SK-N-SH treated with all-trans-retinoic acid at 6 μM for 48 hours (cell line): ENCODE results near the gene DPPA4.

Experiments used
- ATAC-seq: fragments of 200-7000 bp; cut with Tn5 transposase; 3 replicates; pipeline ENCODE4 v1.9.1; 2020; ENCODE audit warnings: mild to moderate bottlenecking, moderate library complexity
- ARNTL ChIP-seq: fragments of 450-650 bp; formaldehyde crosslinking; IDR thresholded peaks from 2 replicates; pipeline ENCODE4 v1.5.0; 2020; ENCODE audit warnings: low read depth, mild to moderate bottlenecking, moderate library complexity, borderline replicate concordance
- BACH2 ChIP-seq: fragments of 250-450 bp; sonication (Bioruptor Pico); IDR thresholded peaks from 2 replicates; pipeline ENCODE4 v1.9.0; 2021; ENCODE audit warnings: mild to moderate bottlenecking, borderline replicate concordance
- CREB5 ChIP-seq: fragments of 250-450 bp; sonication (Bioruptor Pico); IDR thresholded peaks from 2 replicates; pipeline ENCODE4 v1.5.1; 2020; ENCODE audit warnings: low read depth, mild to moderate bottlenecking, moderate library complexity
- CSDC2 ChIP-seq: fragments of 250-450 bp; sonication (Bioruptor Pico); IDR thresholded peaks from 2 replicates; pipeline ENCODE4 v1.5.0; 2020; ENCODE audit warnings: mild to moderate bottlenecking, moderate library complexity
- CSRNP3 ChIP-seq: fragments of 250-450 bp; sonication (Bioruptor Pico); IDR thresholded peaks from 2 replicates; pipeline ENCODE4 v1.5.1; 2021; ENCODE audit warnings: mild to moderate bottlenecking, moderate library complexity
- ESRRG ChIP-seq: fragments of 250-450 bp; sonication (Bioruptor Pico); IDR thresholded peaks from 2 replicates; pipeline ENCODE4 v1.6.1; 2021; ENCODE audit warnings: mild to moderate bottlenecking
- GLIS3 ChIP-seq: fragments of 250-450 bp; sonication (Bioruptor Pico); IDR thresholded peaks from 2 replicates; pipeline ENCODE4 v1.5.0; 2020; ENCODE audit warnings: mild to moderate bottlenecking, moderate library complexity
- ISL1 ChIP-seq: fragments of 250-450 bp; sonication (Bioruptor Pico); IDR thresholded peaks from 2 replicates; pipeline ENCODE4 v2.1.2; 2022; ENCODE audit warnings: mild to moderate bottlenecking, moderate library complexity
- OSR1 ChIP-seq: fragments of 250-450 bp; sonication (Bioruptor Pico); IDR thresholded peaks from 2 replicates; pipeline ENCODE4 v1.8.0; 2022; ENCODE audit warnings: moderate library complexity, mild to moderate bottlenecking, inconsistent platforms
- PATZ1 ChIP-seq: fragments of 250-450 bp; sonication (Bioruptor Pico); IDR thresholded peaks from 2 replicates; pipeline ENCODE4 v1.8.0; 2020; ENCODE audit warnings: mild to moderate bottlenecking, moderate library complexity, borderline replicate concordance
- POU6F1 ChIP-seq: fragments of 250-450 bp; sonication (Bioruptor Pico); IDR thresholded peaks from 2 replicates; pipeline ENCODE4 v1.8.0; 2021; ENCODE audit warnings: low read depth, mild to moderate bottlenecking, moderate library complexity, borderline replicate concordance
- PPARA ChIP-seq: fragments of 250-450 bp; sonication (Bioruptor Pico); IDR thresholded peaks from 2 replicates; pipeline ENCODE4 v1.5.0; 2020; ENCODE audit warnings: mild to moderate bottlenecking, borderline replicate concordance
- RARB ChIP-seq: fragments of 250-450 bp; sonication (Bioruptor Pico); IDR thresholded peaks from 2 replicates; pipeline ENCODE4 v1.8.0; 2021; ENCODE audit warnings: mild to moderate bottlenecking, moderate library complexity
- SNAI2 ChIP-seq: fragments of 250-450 bp; sonication (Bioruptor Pico); IDR thresholded peaks from 2 replicates; pipeline ENCODE4 v1.5.0; 2020; ENCODE audit warnings: mild to moderate bottlenecking, moderate library complexity
- TCF4 ChIP-seq: fragments of 250-450 bp; sonication (Bioruptor Pico); IDR thresholded peaks from 2 replicates; pipeline ENCODE4 v1.8.0; 2021; ENCODE audit warnings: mild to moderate bottlenecking, moderate library complexity, borderline replicate concordance
- TOX ChIP-seq: fragments of 250-450 bp; sonication (Bioruptor Pico); IDR thresholded peaks from 2 replicates; pipeline ENCODE4 v1.8.0; 2021; ENCODE audit warnings: mild to moderate bottlenecking, moderate library complexity, borderline replicate concordance
- ZC3H10 ChIP-seq: fragments of 250-450 bp; sonication (Bioruptor Pico); IDR thresholded peaks from 2 replicates; pipeline ENCODE4 v1.5.1; 2021; ENCODE audit warnings: mild to moderate bottlenecking, moderate library complexity
- ZFP3 ChIP-seq: fragments of 250-450 bp; sonication (Bioruptor Pico); IDR thresholded peaks from 2 replicates; pipeline ENCODE4 v1.5.0; 2020; ENCODE audit warnings: mild to moderate bottlenecking, moderate library complexity
- ZFP30 ChIP-seq: fragments of 450-650 bp; formaldehyde crosslinking; IDR thresholded peaks from 2 replicates; pipeline ENCODE4 v1.5.0; 2022; ENCODE audit warnings: mild to moderate bottlenecking, moderate library complexity
- ZNF565 ChIP-seq: fragments of 450-650 bp; formaldehyde crosslinking; conservative IDR thresholded peaks from 2 replicates; pipeline ENCODE4 v1.5.0; 2020; ENCODE audit warnings: low read depth, mild to moderate bottlenecking, moderate library complexity
- ZNF70 ChIP-seq: fragments of 450-650 bp; formaldehyde crosslinking; IDR thresholded peaks from 2 replicates; pipeline ENCODE4 v1.5.0; 2020; ENCODE audit warnings: mild to moderate bottlenecking, moderate library complexity
- ZNF8 ChIP-seq: fragments of 450-650 bp; formaldehyde crosslinking; IDR thresholded peaks from 2 replicates; pipeline ENCODE4 v1.5.0; 2020; ENCODE audit warnings: mild to moderate bottlenecking, moderate library complexity

DPPA4 gene

GRCh38 chr3:109339197-109339596 lies 1.9 kb upstream of the DPPA4 start:
- TF ChIP-seq SNAI2 (CRISPR knock-in tag), result no peak
- no peak for ATAC-seq

- ATAC-seq, result no peak
- TF ChIP-seq PPARA, result no peak
- TF ChIP-seq ZC3H10, result no peak
- no peak for TF ChIP-seq BACH2 (CRISPR knock-in tag)
- TF ChIP-seq OSR1 (CRISPR knock-in tag), result no peak
Observed at GRCh38 chr3:109338322-109338721, 976 bp upstream of the DPPA4 start.

GRCh38 chr3:109336291-109336861 lies 970 bp downstream of the DPPA4 start:
- no peak for ATAC-seq
- TF ChIP-seq TOX (CRISPR knock-in tag) (no peak), ARNTL (CRISPR knock-in tag) (no peak), ESRRG (no peak), ZFP3 (CRISPR knock-in tag) (no peak), POU6F1 (CRISPR knock-in tag) (no peak), ZC3H10 (no peak), GLIS3 (CRISPR knock-in tag) (no peak), CSRNP3 (no peak), ZNF565 (CRISPR knock-in tag) (no peak), ZFP30 (no peak), ZNF70 (CRISPR knock-in tag) (no peak)

- ATAC-seq, result no peak
- TF ChIP-seq ESRRG (no peak), RARB (CRISPR knock-in tag) (no peak), TCF4 (no peak), PATZ1 (no peak), PPARA (no peak), ZNF8 (CRISPR knock-in tag) (no peak), GLIS3 (CRISPR knock-in tag) (no peak), CREB5 (CRISPR knock-in tag) (no peak)
Observed at GRCh38 chr3:109334572-109334971, 2.8 kb downstream of the DPPA4 start.

- TF ChIP-seq BACH2 (CRISPR knock-in tag) (no peak), GLIS3 (CRISPR knock-in tag) (no peak), ZFP3 (CRISPR knock-in tag) (no peak), ARNTL (CRISPR knock-in tag) (no peak), POU6F1 (CRISPR knock-in tag) (no peak), ZNF70 (CRISPR knock-in tag) (no peak), TCF4 (no peak), CSDC2 (CRISPR knock-in tag) (no peak), RARB (CRISPR knock-in tag) (no peak), ISL1 (CRISPR knock-in tag) (no peak), ZNF565 (CRISPR knock-in tag) (no peak), ESRRG (no peak), OSR1 (CRISPR knock-in tag) (no peak), SNAI2 (CRISPR knock-in tag) (no peak), PATZ1 (no peak), ZFP30 (no peak), ZC3H10 (no peak), ZNF8 (CRISPR knock-in tag) (no peak), PPARA (no peak)
- TF ChIP-seq, all 23 proteins: peak for 0
- ATAC-seq, result no peak
Observed at GRCh38 chr3:109331692-109332091, 5.7 kb downstream of the DPPA4 start.
